GM12878 (cell line): ENCODE measurements around the gene EDEM2. TPM values are rescaled to one million over a fixed set of nuclear protein-coding genes. Genes with fewer than 3 reads are reported as not detected.

Experiments used
- ATAC-seq: fragments of 200-7000 bp; cut with Tn5 transposase; 3 replicates; pipeline ENCODE4 v1.9.1; 2020; ENCODE audit warnings: mild to moderate bottlenecking, moderate library complexity
- BruUV-seq: library from RNA; stranded (reverse); fragments of 400-500 nt; replicated peaks from 2 replicates; lab custom pipeline; 2021; lab: Mats Ljungman, UMichigan
- CTCF ChIA-PET: fragments of 300-600 bp; sonication (Branson Sonifier 250); formaldehyde crosslinking; extraction: SDS; loops from one replicate; lab custom pipeline; 2021; ENCODE audit warnings: inconsistent platforms; lab: Yijun Ruan, JAX
- POLR2A ChIA-PET: fragments of 350-600 bp; formaldehyde crosslinking; extraction: SDS; loops from one replicate; lab custom pipeline; 2021; ENCODE audit warnings: inconsistent platforms; lab: Charles Lee
- RAD21 ChIA-PET: fragments of 300-600 bp; sonication (Branson Sonifier 250); formaldehyde crosslinking; loops from one replicate; lab custom pipeline; 2023; ENCODE audit warnings: antibody characterized with exemption; ENCODE audit not compliant: unreplicated experiment; lab: Charles Lee
- SMC1A ChIA-PET: fragments of 300-600 bp; sonication (Branson Sonifier 250); formaldehyde crosslinking; loops from one replicate; lab custom pipeline; 2023; ENCODE audit not compliant: unreplicated experiment, uncharacterized antibody; lab: Charles Lee
- DNase-seq: peaks from one replicate; pipeline ENCODE4 v3.0.0-alpha.2; 2011; ENCODE audit warnings: low read depth, low spot score
- FAIRE-seq: peaks from 3 replicates; lab custom pipeline; 2011; peaks lifted over from hg19 to GRCh38; lab: Jason Lieb, UNC
- H2AFZ ChIP-seq: 2 replicates; pipeline ENCODE4 v1.6.0; 2011; ENCODE audit warnings: low read depth, low read length, control low read depth; ENCODE audit not compliant: control insufficient read depth
- H3K27ac ChIP-seq: 2 replicates; pipeline ENCODE4 v1.5.1; 2011; ENCODE audit warnings: control low read depth; ENCODE audit not compliant: control insufficient read depth, insufficient read depth
- H3K27me3 ChIP-seq, 2 experiments: replicated peaks in 1 of 2; 2 replicates each; pipeline versions ENCODE4 v1.6.0 to v1.6.1; 2011; ENCODE audit warnings: low read length in 1 of 2; ENCODE audit not compliant: control insufficient read depth in 2 of 2, insufficient read depth in 2 of 2
- H3K36me3 ChIP-seq, 2 experiments: 2 replicates each; pipeline ENCODE4 v1.5.1; 2011; ENCODE audit warnings: low read length in 1 of 2; ENCODE audit not compliant: control insufficient read depth in 2 of 2, insufficient read depth in 2 of 2
- H3K4me1 ChIP-seq: 2 replicates; pipeline ENCODE4 v1.6.1; 2011; ENCODE audit warnings: mild to moderate bottlenecking, low read length, moderate library complexity, mixed read lengths; ENCODE audit not compliant: control insufficient read depth, insufficient read depth
- H3K4me2 ChIP-seq: 2 replicates; pipeline ENCODE4 v1.6.0; 2011; ENCODE audit warnings: control low read depth; ENCODE audit not compliant: control insufficient read depth, insufficient read depth
- H3K4me3 ChIP-seq: fragments of 200-600 bp; sonication (generic); 2 replicates; pipeline ENCODE4 v1.5.1; 2016
- H3K79me2 ChIP-seq: 2 replicates; pipeline ENCODE4 v1.6.0; 2011; ENCODE audit warnings: low read length; ENCODE audit not compliant: control insufficient read depth, insufficient read depth
- H3K9ac ChIP-seq: 2 replicates; pipeline ENCODE4 v1.8.0; 2011; ENCODE audit warnings: low read length, control low read depth, mixed read lengths; ENCODE audit not compliant: control insufficient read depth, insufficient read depth
- H3K9me3 ChIP-seq: replicated peaks from 3 replicates; pipeline ENCODE4 v1.5.1; 2011; ENCODE audit warnings: mild to moderate bottlenecking, low read length; ENCODE audit not compliant: control insufficient read depth, insufficient read depth
- H4K20me1 ChIP-seq: 2 replicates; pipeline ENCODE4 v1.6.0; 2011; ENCODE audit not compliant: control insufficient read depth, insufficient read depth
- ATF7 ChIP-seq: fragments of 450-650 bp; IDR thresholded peaks from 2 replicates; pipeline ENCODE4 v1.6.1; 2016; ENCODE audit warnings: low read depth, mild to moderate bottlenecking
- BCL3 ChIP-seq: IDR thresholded peaks from 2 replicates; pipeline ENCODE4 v1.6.1; 2011; ENCODE audit warnings: borderline replicate concordance, low read depth, mild to moderate bottlenecking, moderate library complexity, low read length; ENCODE audit not compliant: insufficient read depth, poor library complexity, severe bottlenecking
- IRF3 ChIP-seq: fragments of 450-650 bp; IDR thresholded peaks from 2 replicates; pipeline ENCODE4 v1.6.1; 2014; ENCODE audit warnings: mild to moderate bottlenecking
- MEF2A ChIP-seq: IDR thresholded peaks from 2 replicates; pipeline ENCODE4 v1.6.1; 2011; ENCODE audit warnings: low read depth, mild to moderate bottlenecking, low read length, moderate library complexity; ENCODE audit not compliant: insufficient read depth
- NR2C2 ChIP-seq: IDR thresholded peaks from 2 replicates; pipeline ENCODE4 v1.6.1; 2011; ENCODE audit warnings: borderline replicate concordance, low read depth; ENCODE audit not compliant: control insufficient read depth, insufficient read length
- NRF1 ChIP-seq: conservative IDR thresholded peaks from 2 replicates; pipeline ENCODE4 v1.6.1; 2011; ENCODE audit warnings: mild to moderate bottlenecking, low read depth, low read length, improper control_type of control experiment
- POLR2A ChIP-seq: IDR thresholded peaks from 2 replicates; pipeline ENCODE4 v1.6.1; 2011; ENCODE audit warnings: low read depth, mild to moderate bottlenecking, low read length
- POLR2AphosphoS2 ChIP-seq: IDR thresholded peaks from 2 replicates; pipeline ENCODE4 v1.6.1; 2011; ENCODE audit warnings: low read depth, mild to moderate bottlenecking, low read length, improper control_type of control experiment, moderate library complexity
- RBBP5 ChIP-seq: fragments of 200-600 bp; sonication (generic); conservative IDR thresholded peaks from 2 replicates; pipeline ENCODE4 v1.6.1; 2016
- SPI1 ChIP-seq: IDR thresholded peaks from 2 replicates; pipeline ENCODE4 v1.6.1; 2011; ENCODE audit warnings: low read depth, mild to moderate bottlenecking, low read length, moderate library complexity, borderline replicate concordance; ENCODE audit not compliant: insufficient read depth
- SUZ12 ChIP-seq: fragments of 200-600 bp; sonication (generic); IDR thresholded peaks from one replicate; pipeline ENCODE4 v1.6.1; 2018; ENCODE audit warnings: antibody characterized with exemption, mild to moderate bottlenecking; ENCODE audit not compliant: unreplicated experiment
- TARDBP ChIP-seq: IDR thresholded peaks from 2 replicates; pipeline ENCODE4 v1.6.1; 2016; ENCODE audit warnings: borderline replicate concordance
- YY1 ChIP-seq: IDR thresholded peaks from 2 replicates; pipeline ENCODE4 v1.6.1; 2011; ENCODE audit warnings: low read depth, mild to moderate bottlenecking, low read length
- ZNF24 ChIP-seq: fragments of 450-650 bp; IDR thresholded peaks from 2 replicates; pipeline ENCODE4 v1.6.1; 2017; ENCODE audit warnings: antibody characterized with exemption, mild to moderate bottlenecking
- WGBS: methylation state at CpG from one replicate; pipeline ENCODE4 v1.1.6; 2016; ENCODE audit warnings: low lambda C conversion rate; ENCODE audit not compliant: insufficient replicate concordance, insufficient coverage; ENCODE audit errors: missing lambda C conversion rate; 5-methylcytosine and 5-hydroxymethylcytosine counted together
- in situ Hi-C: fragments of 300-500 bp; cut with MboI; formaldehyde crosslinking; loops from 9 replicates; pipeline ENCODE4 v1.14.3; 2018; ENCODE audit warnings: mixed read lengths
- intact Hi-C: fragments of 100-400 bp; cut with micrococcal nuclease; formaldehyde crosslinking; loops from one replicate; pipeline ENCODE4 v1.14.2; 2022; ENCODE audit not compliant: unreplicated experiment
- polyA plus RNA-seq, 11 experiments: library from polyadenylated mRNA; depleted of rRNA in 4 of 11; unstranded in 6 of 11; stranded (reverse) in 5 of 11; fragments of >200 nt; fragmentation: Nextera tagmentation in 4 of 11; fragmentation: Illumina TruSeq in 1 of 11; extraction: Ambion mirVana in 4 of 11; extraction: Trizol in 1 of 11; gene quantifications; 1 replicate in 1 of 11; 2 replicates in 10 of 11; pipeline versions ENCODE4 v1.2.1 to v1.2.3, GENCODE V29; 2011 to 2016; ENCODE audit warnings: inconsistent platforms in 2 of 11, missing spikeins in 2 of 11, low read depth in 1 of 11
- total RNA-seq, 4 experiments: library from RNA; depleted of rRNA in 3 of 4; stranded (reverse); fragments of >200 nt in 3 of 4; fragmentation: Illumina TruSeq in 1 of 4; extraction: Trizol in 1 of 4; gene quantifications; 2 replicates each; pipeline versions ENCODE4 v1.2.1 to v1.2.3, GENCODE V29; 2013 to 2021
- TF ChIP-seq, protein P1 (sequence below): fragments of 450-650 bp; IDR thresholded peaks from 2 replicates; pipeline ENCODE4 v1.6.1; 2018; ENCODE audit warnings: borderline replicate concordance, mild to moderate bottlenecking; ENCODE audit not compliant: partially characterized antibody
- TF ChIP-seq, protein P2 (sequence below): IDR thresholded peaks from 2 replicates; pipeline ENCODE4 v1.6.1; 2012; ENCODE audit warnings: low read length, inconsistent platforms

EDEM2 gene
- total and polyA plus RNA-seq, 10 of the 15 experiments (the other 5 are each of a cell fraction or from before 2014, with no cell fraction given): 9.9 to 24.8 (median 14.8) TPM

DNA sequence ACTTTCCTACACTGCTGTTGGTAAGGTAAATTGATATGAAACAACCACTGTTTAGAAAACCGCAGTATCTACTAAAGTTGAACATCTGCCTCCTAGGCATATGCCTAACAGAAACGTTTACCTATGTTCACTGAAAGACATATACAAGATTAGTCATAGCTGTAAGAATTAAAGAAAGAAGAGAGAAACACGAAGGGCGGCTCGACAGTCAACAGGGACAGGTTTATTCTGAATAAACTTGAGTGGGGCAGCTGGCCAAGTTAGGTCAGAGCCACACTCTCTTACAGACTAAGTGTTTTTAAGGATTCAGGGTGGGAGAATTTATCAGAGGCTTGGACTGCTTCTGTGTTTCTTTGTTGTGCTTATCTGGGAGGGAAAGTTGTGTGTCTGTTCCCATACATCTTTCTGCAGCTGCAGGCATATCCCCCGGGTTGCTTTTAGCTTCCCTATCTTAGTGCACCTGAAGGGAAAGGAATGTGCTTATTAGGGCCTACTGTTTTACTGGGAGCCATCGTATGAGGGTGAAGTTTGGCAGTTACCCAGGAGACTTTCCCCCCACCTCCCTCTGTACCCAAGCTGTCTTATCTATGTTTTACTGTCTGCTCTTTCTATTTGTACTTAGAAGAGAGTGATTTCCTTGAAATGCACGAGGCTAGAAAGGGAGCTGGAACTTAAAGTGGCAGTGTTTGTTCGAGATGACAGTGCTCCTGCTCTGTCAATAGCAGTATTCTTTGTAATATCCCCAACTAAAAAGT, 45.2 kb upstream of the EDEM2 start:
- no peak overlapping the region for H3K27ac ChIP-seq
- no peaks in the 10 kb centered on the region for H3K36me3 ChIP-seq
- H3K9ac ChIP-seq: no peak overlapping the region
- RAD21 ChIA-PET: no interaction called here
- peaks cover 3% of the 10 kb centered on the region; the same call in 2 of the 3 replicates for H3K9me3 ChIP-seq
- no TSS peak for BruUV-seq
- H4K20me1 ChIP-seq: no peaks in the 10 kb centered on the region
- H2AFZ ChIP-seq: no peak overlapping the region
- no peaks in the 10 kb centered on the region for H3K79me2 ChIP-seq
- WGBS: 45% methylated on average over 9 of the region's 9 CpGs
- no peak for ATAC-seq
- DNase-seq: no peak
- in situ Hi-C loops: no loop called here
- no peaks in the 10 kb centered on the region for H3K4me1 ChIP-seq
- POLR2A ChIA-PET: no interaction called here
- CTCF ChIA-PET: interaction anchor here (1.1 kb wide), 1 partner anchor 16 kb away, joined by 3 read pairs; no protein-coding TSS in a partner anchor
- H3K27me3 ChIP-seq: no peaks in the 10 kb centered on the region
- intact Hi-C loops: no loop called here
- no peak overlapping the region for H3K4me3 ChIP-seq
- no peak for FAIRE-seq
- SMC1A ChIA-PET: no interaction called here
- H3K4me2 ChIP-seq: no peak overlapping the region
- TF ChIP-seq MEF2A: no peak
- no peak for TF ChIP-seq SUZ12
- TF ChIP-seq POLR2AphosphoS2: no peak
- TF ChIP-seq RBBP5: no peak
- no peak for TF ChIP-seq NRF1
- TF ChIP-seq ZNF24: no peak
- TF ChIP-seq IRF3: no peak
- no peak for TF ChIP-seq BCL3
- no peak for TF ChIP-seq NR2C2
- TF ChIP-seq, protein P1, sequence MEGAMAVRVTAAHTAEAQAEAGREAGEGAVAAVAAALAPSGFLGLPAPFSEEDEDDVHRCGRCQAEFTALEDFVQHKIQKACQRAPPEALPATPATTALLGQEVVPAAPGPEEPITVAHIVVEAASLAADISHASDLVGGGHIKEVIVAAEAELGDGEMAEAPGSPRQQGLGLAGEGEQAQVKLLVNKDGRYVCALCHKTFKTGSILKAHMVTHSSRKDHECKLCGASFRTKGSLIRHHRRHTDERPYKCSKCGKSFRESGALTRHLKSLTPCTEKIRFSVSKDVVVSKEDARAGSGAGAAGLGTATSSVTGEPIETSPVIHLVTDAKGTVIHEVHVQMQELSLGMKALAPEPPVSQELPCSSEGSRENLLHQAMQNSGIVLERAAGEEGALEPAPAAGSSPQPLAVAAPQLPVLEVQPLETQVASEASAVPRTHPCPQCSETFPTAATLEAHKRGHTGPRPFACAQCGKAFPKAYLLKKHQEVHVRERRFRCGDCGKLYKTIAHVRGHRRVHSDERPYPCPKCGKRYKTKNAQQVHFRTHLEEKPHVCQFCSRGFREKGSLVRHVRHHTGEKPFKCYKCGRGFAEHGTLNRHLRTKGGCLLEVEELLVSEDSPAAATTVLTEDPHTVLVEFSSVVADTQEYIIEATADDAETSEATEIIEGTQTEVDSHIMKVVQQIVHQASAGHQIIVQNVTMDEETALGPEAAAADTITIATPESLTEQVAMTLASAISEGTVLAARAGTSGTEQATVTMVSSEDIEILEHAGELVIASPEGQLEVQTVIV: no peak
- no peak for TF ChIP-seq ATF7
- no peak for TF ChIP-seq YY1
- TF ChIP-seq, protein P2, sequence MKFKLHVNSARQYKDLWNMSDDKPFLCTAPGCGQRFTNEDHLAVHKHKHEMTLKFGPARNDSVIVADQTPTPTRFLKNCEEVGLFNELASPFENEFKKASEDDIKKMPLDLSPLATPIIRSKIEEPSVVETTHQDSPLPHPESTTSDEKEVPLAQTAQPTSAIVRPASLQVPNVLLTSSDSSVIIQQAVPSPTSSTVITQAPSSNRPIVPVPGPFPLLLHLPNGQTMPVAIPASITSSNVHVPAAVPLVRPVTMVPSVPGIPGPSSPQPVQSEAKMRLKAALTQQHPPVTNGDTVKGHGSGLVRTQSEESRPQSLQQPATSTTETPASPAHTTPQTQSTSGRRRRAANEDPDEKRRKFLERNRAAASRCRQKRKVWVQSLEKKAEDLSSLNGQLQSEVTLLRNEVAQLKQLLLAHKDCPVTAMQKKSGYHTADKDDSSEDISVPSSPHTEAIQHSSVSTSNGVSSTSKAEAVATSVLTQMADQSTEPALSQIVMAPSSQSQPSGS: no peak
- no peak for TF ChIP-seq TARDBP
- no peak for TF ChIP-seq POLR2A
- TF ChIP-seq SPI1: no peak
